Breast epithelium (tissue), 4 donors: ENCODE data around the gene MACROH2A1. TPM values are rescaled to one million over a fixed set of nuclear protein-coding genes. Genes with fewer than 3 reads are reported as not detected.

Experiments
- DNase-seq, 2 donors: peaks; one replicate each; pipeline ENCODE4 v3.0.0-alpha.2; 2019; ENCODE audit warnings: low spot score in 2 of 2
- H3K27ac ChIP-seq, 2 donors: fragments of 200-600 bp; sonication (generic) in 1 of 2; one replicate each; pipeline ENCODE4 v1.5.1; 2016 to 2019; ENCODE audit warnings: mild to moderate bottlenecking in 1 of 2
- H3K27me3 ChIP-seq, 2 donors: fragments of 200-600 bp; sonication (generic) in 1 of 2; one replicate each; pipeline versions ENCODE4 v1.5.1 to v1.6.0; 2017 to 2019; ENCODE audit warnings: control low read depth in 1 of 2, mild to moderate bottlenecking in 1 of 2
- H3K36me3 ChIP-seq: fragments of 200-600 bp; one replicate; pipeline ENCODE4 v1.5.1; 2019
- H3K4me1 ChIP-seq, 2 donors: fragments of 200-600 bp; sonication (generic); one replicate each; pipeline ENCODE4 v1.5.1; 2016 to 2019; ENCODE audit warnings: control low read depth in 1 of 2
- H3K4me3 ChIP-seq, 3 donors: fragments of 200-600 bp; sonication (generic); 1 replicate in 2 of 3; 2 replicates in 1 of 3; pipeline ENCODE4 v1.5.1; 2016 to 2019; ENCODE audit warnings: mild to moderate bottlenecking in 3 of 3, moderate library complexity in 2 of 3
- H3K9me3 ChIP-seq, 2 donors: fragments of 200-600 bp; sonication (generic) in 1 of 2; one replicate each; pipeline ENCODE4 v1.5.1; 2016 to 2019; ENCODE audit warnings: control low read depth in 1 of 2
- POLR2A ChIP-seq: fragments of 450-650 bp; IDR thresholded peaks from one replicate; pipeline ENCODE4 v1.6.1; 2016; ENCODE audit warnings: antibody characterized with exemption, mild to moderate bottlenecking, moderate library complexity
- POLR2AphosphoS5 ChIP-seq, 3 donors: sonication (generic); formaldehyde crosslinking; IDR thresholded peaks; one replicate each; pipeline ENCODE4 v1.6.1; 2017; ENCODE audit warnings: antibody characterized with exemption in 3 of 3
- intact Hi-C: fragments of 100-400 bp; cut with DNase I; formaldehyde crosslinking; loops from one replicate; pipeline ENCODE4 v1.15.1; 2023; ENCODE audit warnings: low total_unique reads
- total RNA-seq, 3 donors: library from RNA; depleted of rRNA; stranded (reverse); fragments of >200 nt; gene quantifications; one replicate each; pipeline ENCODE4 v1.1.0, GENCODE V29; 2016
- TF ChIP-seq, protein P1 (sequence below), 3 donors: fragments of 450-650 bp; IDR thresholded peaks; one replicate each; pipeline ENCODE4 v1.5.1; 2016 to 2017; ENCODE audit warnings: antibody characterized with exemption in 3 of 3, mild to moderate bottlenecking in 3 of 3, moderate library complexity in 3 of 3

The MACROH2A1 gene
- total RNA-seq, 3 donors from 2014 or later = 255 to 293 (median 272) TPM

DNA sequence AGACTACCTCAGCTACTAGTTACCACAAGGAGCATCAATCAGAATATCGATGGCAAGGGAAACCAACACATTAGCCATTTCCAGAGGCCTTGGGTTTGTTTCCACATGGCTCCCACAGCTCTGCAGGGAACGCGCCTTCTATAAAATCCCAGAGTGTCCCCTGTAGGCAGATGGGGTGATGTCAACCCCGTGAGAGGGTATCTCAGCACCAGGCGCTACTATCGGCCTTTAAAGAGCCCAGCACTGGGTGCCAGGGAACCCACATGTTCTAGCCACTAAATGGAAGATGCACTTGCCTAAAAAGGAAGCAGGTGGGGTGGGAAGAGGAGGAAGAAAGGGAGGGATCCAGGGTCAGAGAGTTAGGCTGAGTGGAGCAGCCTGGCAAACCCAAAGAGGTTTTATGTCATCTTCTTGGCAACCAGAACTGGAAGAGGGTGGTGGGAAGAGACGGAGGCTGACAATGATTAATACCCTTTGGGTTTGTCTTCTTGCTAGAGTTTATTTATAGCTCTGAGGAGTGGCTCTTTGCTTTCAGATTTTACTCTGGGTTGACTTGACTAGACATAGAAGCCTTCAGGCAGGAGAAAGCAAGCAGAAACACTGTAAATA, 19.9 kb downstream of the MACROH2A1 start:
- intact Hi-C loops = no loop called here
- no peak overlapping the region for H3K4me3 ChIP-seq
- H3K36me3 ChIP-seq = no peaks in the 10 kb centered on the region
- DNase-seq = no peak
- TF ChIP-seq, protein P1, sequence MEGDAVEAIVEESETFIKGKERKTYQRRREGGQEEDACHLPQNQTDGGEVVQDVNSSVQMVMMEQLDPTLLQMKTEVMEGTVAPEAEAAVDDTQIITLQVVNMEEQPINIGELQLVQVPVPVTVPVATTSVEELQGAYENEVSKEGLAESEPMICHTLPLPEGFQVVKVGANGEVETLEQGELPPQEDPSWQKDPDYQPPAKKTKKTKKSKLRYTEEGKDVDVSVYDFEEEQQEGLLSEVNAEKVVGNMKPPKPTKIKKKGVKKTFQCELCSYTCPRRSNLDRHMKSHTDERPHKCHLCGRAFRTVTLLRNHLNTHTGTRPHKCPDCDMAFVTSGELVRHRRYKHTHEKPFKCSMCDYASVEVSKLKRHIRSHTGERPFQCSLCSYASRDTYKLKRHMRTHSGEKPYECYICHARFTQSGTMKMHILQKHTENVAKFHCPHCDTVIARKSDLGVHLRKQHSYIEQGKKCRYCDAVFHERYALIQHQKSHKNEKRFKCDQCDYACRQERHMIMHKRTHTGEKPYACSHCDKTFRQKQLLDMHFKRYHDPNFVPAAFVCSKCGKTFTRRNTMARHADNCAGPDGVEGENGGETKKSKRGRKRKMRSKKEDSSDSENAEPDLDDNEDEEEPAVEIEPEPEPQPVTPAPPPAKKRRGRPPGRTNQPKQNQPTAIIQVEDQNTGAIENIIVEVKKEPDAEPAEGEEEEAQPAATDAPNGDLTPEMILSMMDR (IDR thresholded peaks at IDR 0.05) = no peak
- TF ChIP-seq POLR2AphosphoS5 (IDR thresholded peaks at IDR 0.05) (no peak), POLR2A (no peak)
- H3K27me3 ChIP-seq = no peaks in the 10 kb centered on the region
- H3K9me3 ChIP-seq = no peaks in the 10 kb centered on the region
- peak overlapping the region; percentile 51 to 62 for H3K27ac ChIP-seq
- no peaks in the 10 kb centered on the region for H3K4me1 ChIP-seq

DNA sequence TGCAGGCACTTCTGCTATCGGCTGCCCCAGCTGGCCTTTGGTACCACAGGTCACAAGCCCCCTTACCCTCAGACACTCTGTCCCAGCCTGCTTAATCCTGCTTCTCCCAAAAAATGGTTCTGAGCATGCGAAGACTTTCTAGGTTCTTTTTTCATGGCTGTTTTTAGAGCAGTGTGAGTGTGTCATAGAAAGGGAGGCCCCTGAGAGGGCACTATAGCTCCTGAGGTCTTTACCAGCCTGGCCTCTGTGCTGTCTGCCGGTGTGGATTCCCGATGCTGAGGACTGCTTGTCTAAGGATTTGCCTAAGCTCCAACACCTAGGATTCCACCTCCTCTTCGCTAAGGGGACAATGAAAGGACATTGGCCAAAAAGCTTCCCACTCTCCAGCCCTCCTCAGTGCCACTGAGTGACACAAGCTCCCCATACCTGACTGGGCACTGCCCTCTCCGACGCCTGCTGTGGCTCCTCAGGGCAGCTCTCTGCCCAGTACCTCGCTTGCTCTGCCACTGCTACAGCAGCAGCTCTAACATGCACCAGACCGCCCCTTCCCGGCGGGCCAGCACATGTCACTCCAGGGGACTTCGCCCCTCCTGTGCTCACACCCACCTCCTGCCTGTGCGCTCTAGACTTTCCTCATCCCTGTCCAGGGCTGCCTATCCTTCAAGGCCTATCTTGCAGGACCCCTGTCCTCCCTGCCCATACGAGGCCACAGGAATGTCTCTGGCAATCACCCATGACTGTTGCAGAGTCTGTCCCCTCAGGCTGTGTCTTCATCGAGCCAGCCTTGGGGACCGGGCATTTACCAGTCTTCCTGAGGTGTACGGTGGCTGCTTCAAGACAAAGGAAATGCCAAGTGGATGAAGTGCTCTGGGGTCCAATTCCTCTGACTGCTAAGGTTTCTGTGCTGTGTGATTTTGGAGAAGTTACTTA, 21.0 kb downstream of the MACROH2A1 start:
- H3K27ac ChIP-seq = peak overlapping the region; percentile 8 to 62
- no peaks in the 10 kb centered on the region for H3K36me3 ChIP-seq
- intact Hi-C loops = no loop called here
- no peaks in the 10 kb centered on the region for H3K27me3 ChIP-seq
- H3K4me1 ChIP-seq = no peaks in the 10 kb centered on the region
- no peak overlapping the region for H3K4me3 ChIP-seq
- no peak for DNase-seq
- TF ChIP-seq POLR2AphosphoS5 (IDR thresholded peaks at IDR 0.05) (no peak), POLR2A (no peak)
- TF ChIP-seq, protein P1 (IDR thresholded peaks at IDR 0.05) = no peak
- no peaks in the 10 kb centered on the region for H3K9me3 ChIP-seq

DNA sequence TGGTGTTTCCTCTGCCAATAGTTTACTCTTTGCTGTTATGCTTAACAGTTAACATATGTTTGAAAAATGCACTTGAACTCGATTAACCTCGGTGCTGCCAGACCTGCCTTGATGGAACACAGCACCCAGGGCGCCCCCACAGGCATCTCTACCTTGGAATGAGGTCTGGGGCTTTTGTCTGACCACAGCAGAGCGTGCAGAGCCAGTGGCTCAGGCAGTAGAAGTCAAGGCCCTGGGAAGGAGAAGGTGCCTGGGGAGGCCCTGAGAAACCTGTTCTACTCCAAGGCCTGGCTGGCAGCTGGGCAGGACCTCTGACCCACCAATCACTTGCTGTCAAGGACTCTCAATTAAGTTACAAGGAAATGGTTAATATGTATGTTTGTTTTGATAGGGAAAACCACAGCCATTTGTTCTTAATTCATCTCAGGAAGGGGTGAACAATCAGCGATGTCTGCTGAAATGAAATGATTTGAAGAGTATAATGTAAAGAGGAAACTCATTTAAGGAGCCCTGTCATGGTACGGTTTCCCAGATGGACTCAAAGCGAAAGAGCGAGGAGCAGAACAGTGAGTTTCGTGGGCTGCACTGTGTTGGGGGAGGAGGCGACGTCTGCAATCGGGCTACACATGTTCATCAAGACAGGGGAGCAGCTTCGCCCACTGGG, 21.9 kb downstream of the MACROH2A1 start:
- H3K4me1 ChIP-seq = no peaks in the 10 kb centered on the region
- H3K9me3 ChIP-seq = no peaks in the 10 kb centered on the region
- no peaks in the 10 kb centered on the region for H3K36me3 ChIP-seq
- H3K27me3 ChIP-seq = no peaks in the 10 kb centered on the region
- intact Hi-C loops = no loop called here
- H3K27ac ChIP-seq = peak overlapping the region in 1 of 2 donors; percentile 62
- no peak overlapping the region for H3K4me3 ChIP-seq
- TF ChIP-seq POLR2AphosphoS5 (IDR thresholded peaks at IDR 0.05) = no peak
- TF ChIP-seq, protein P1 (IDR thresholded peaks at IDR 0.05) = no peak
- no peak for TF ChIP-seq POLR2A
- DNase-seq = no peak

DNA sequence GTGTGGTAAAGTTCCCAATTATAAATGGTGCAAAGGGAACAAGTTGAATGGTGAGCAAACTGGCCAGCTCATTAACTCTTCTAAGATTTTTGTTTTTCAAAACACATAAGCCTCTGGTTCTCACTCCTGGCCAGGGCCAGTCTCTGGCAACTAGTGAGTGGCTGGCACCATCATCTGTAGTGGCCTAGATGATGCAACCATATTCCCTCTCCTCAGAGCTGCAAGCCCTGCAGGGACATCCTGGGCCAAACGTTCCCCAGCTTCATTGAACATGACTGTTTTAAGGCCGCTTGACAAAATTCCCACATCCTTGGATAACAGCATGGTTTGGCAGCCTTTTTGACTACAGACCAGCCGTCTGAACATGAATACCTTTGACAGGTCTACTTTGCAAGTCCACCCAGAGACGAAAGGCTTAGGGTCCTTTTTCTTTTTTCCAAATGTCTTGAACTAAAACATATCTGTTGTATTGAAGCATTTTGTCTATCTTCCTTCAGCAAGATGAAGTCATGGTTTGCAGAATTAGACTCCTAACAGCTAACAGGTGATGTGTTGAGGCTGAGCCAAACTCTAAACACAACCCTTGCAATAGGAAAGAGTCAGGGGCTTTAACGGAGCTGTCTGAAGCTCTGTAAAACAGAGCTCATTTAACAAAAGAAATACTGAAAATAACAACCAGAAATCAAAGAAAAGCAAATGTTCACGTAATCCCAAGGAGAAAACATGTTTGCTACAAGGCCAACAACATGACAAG, 23.8 kb downstream of the MACROH2A1 start:
- intact Hi-C loops = no loop called here
- Histone ChIP-seq H3K4me3 (no peak overlapping the region), H3K9me3 (no peaks in the 10 kb centered on the region), H3K36me3 (no peaks in the 10 kb centered on the region), H3K27me3 (no peaks in the 10 kb centered on the region), H3K4me1 (no peaks in the 10 kb centered on the region), H3K27ac (no peak overlapping the region)
- DNase-seq = no peak
- no peak for TF ChIP-seq POLR2AphosphoS5 (IDR thresholded peaks at IDR 0.05)
- no peak for TF ChIP-seq POLR2A
- TF ChIP-seq, protein P1 (IDR thresholded peaks at IDR 0.05) = no peak
